Keratinocyte (primary cell): ENCODE results near the gene CALHM1.

Experiments used
- CTCF ChIP-seq, 3 experiments: IDR thresholded peaks in 1 of 3; conservative IDR thresholded peaks in 1 of 3; optimal IDR thresholded peaks in 1 of 3; 2 replicates in 2 of 3; 3 replicates in 1 of 3; pipeline versions ENCODE3 to v1.5.1; 2011; ENCODE audit warnings: low read length in 3 of 3, mild to moderate bottlenecking in 3 of 3, moderate library complexity in 2 of 3, control low read depth in 1 of 3, inconsistent platforms in 1 of 3; ENCODE audit not compliant: insufficient read depth in 2 of 3; ENCODE audit errors: extremely low read depth in 1 of 3
- EZH2 ChIP-seq: IDR thresholded peaks from one replicate; pipeline ENCODE4 v1.6.1; 2012; ENCODE audit warnings: inconsistent platforms, mild to moderate bottlenecking, low read length, moderate library complexity

- TF ChIP-seq CTCF (optimal IDR thresholded peaks at IDR 0.05 in 1 of 3, IDR thresholded peaks at IDR 0.05 in 1 of 3, conservative IDR thresholded peaks at IDR 0.05 in 1 of 3; ENCODE audit: extremely low read depth in 1 of 3, insufficient read depth in 2 of 3, low read length in 3 of 3) (no peak), EZH2 (no peak)
These were observed 21.8 kb upstream of the CALHM1 start for GRCh38 chr10:103480521-103480920.
